GM13977 (cell line): ENCODE results near the gene TBC1D22A.

ENCODE experiments used
- DNase-seq: peaks from one replicate; pipeline ENCODE4 v3.0.0; 2012; ENCODE audit warnings: low spot score
- in situ Hi-C: fragments of 300-500 bp; cut with MboI; formaldehyde crosslinking; loops from one replicate; pipeline ENCODE4 v1.12.0; 2022; ENCODE audit warnings: low sequenced_read_pairs, low pct_unique_long_range_greater_than_20kb, mixed read lengths, inconsistent platforms; ENCODE audit not compliant: unreplicated experiment
- TF ChIP-seq, protein P1 (sequence below): IDR thresholded peaks from 2 replicates; pipeline ENCODE4 v1.5.1; 2012; ENCODE audit warnings: mild to moderate bottlenecking, control low read depth; ENCODE audit not compliant: insufficient read depth; ENCODE audit errors: extremely low read depth, missing control alignments

TBC1D22A gene

GRCh38 chr22:47124961-47125360 is 362.5 kb downstream of the TBC1D22A start:
- TF ChIP-seq, protein P1, sequence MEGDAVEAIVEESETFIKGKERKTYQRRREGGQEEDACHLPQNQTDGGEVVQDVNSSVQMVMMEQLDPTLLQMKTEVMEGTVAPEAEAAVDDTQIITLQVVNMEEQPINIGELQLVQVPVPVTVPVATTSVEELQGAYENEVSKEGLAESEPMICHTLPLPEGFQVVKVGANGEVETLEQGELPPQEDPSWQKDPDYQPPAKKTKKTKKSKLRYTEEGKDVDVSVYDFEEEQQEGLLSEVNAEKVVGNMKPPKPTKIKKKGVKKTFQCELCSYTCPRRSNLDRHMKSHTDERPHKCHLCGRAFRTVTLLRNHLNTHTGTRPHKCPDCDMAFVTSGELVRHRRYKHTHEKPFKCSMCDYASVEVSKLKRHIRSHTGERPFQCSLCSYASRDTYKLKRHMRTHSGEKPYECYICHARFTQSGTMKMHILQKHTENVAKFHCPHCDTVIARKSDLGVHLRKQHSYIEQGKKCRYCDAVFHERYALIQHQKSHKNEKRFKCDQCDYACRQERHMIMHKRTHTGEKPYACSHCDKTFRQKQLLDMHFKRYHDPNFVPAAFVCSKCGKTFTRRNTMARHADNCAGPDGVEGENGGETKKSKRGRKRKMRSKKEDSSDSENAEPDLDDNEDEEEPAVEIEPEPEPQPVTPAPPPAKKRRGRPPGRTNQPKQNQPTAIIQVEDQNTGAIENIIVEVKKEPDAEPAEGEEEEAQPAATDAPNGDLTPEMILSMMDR = no peak
- DNase-seq = no peak
- in situ Hi-C loops = no loop called here

DNA sequence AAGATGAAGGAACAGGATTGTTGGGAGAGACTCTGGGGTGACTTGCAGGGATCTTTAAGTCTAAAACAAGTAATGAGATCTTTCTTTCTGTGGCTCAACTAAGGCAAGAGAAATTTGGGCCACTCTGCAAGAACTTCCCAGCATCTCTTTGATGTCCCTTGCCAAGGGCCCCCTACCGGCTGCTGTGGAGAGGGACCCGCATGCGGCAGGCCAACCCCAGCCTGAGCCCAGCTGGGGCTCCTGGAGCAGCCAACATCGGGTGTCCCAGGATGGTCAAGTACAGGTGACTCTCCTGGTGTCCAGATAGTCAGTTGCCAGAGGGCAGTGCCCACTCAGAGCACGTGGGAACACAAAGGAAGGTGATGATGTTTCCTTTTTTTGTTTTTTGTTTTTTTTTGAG is 363.2 kb downstream of the TBC1D22A start:
- TF ChIP-seq, protein P1 = no peak

DNA sequence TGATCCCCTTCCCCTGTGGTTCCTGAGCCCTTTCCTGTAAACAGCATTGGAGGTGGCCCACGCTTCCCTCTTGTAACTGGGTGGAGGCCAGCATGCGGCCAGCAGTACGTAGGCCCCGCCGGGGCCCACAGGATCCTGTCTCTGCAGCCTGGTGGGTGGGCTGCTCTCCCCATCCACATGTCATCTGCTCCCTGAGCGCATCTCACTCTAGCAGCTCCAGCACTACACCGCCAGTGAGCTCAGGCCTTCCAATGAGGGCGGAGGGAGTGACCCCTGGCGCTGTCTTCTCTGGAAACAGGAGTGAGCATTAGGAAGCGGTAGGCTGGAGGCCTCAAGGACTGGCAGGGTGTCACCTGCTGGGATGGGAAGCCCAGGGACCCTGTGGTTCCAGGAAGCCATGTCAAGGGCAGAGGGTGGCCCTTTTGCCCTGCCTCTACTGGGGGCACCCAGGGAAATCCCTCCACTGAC is 363.9 kb downstream of the TBC1D22A start:
- in situ Hi-C loops = no loop called here
- TF ChIP-seq, protein P1 = no peak
- no peak for DNase-seq

More for the DNA sequence above, 363.2 kb downstream of the TBC1D22A start:
- no peak for DNase-seq
- in situ Hi-C loops = no loop called here

DNA sequence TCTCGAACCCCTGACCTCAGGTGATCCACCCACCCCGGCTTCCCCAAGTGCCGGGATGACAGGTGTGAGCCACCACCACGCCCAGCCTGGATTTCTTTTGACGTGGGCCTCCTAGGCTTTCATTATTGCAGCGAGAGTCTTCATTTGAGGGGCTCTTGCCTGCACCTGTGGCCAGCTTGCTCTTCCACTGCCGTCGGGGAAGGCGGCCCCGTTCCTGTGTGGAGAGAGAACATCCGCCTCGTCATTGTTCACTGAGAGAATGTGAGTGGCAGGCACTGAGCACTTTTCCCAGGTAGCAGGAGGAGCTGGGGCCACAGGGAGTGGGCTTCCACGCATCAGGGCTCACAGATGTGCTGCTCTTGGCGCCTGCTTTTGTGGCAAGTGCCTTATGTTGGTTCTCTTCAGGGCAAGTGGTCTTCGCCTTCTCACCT is 365.0 kb downstream of the TBC1D22A start:
- in situ Hi-C loops = no loop called here
- TF ChIP-seq, protein P1 = no peak
- no peak for DNase-seq

GRCh38 chr22:47128216-47128615 is 365.8 kb downstream of the TBC1D22A start:
- DNase-seq = no peak
- TF ChIP-seq, protein P1 = no peak
- in situ Hi-C loops = no loop called here

DNA sequence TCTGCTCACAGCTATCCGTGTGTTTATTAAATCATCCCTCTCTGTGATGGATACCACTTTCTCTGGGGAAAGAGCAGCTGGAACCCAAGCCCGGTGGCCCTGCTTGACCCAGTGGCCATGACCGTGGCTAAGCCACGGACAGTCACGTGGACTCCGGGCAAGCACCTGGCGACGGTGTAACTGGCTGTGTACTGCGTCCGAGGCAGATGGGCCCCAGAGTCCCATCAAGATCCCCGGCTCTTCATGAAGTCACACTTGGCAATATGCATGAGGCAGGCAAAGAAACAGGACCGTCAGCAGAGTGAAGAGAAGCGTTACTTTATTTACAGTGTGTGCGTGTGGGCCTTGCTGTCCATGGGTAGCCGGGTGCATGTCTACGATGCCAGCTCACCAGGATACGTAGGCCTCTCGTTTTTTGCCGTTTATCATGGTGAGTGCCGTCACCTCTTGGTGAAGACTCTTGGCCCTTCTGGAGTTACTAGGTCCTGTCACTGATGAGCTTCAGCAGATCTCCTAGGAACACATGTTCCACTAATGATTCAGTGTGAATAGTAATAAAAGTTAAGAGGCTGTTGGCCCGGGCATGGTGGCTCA is 366.3 kb downstream of the TBC1D22A start:
- TF ChIP-seq, protein P1 = no peak
- no peak for DNase-seq
- in situ Hi-C loops = no loop called here
